Hepatic stellate cell (primary cell): ENCODE measurements around the gene PLA2G3.
"Not testable (repeated sequence)": the region's sequence is repeated elsewhere in the genome, so short reads cannot be mapped to it uniquely, and the experiment has no call there.

Experiments
- DNase-seq: peaks from one replicate; pipeline ENCODE4 v3.0.0; 2011; ENCODE audit warnings: low spot score

PLA2G3 gene, protein sequence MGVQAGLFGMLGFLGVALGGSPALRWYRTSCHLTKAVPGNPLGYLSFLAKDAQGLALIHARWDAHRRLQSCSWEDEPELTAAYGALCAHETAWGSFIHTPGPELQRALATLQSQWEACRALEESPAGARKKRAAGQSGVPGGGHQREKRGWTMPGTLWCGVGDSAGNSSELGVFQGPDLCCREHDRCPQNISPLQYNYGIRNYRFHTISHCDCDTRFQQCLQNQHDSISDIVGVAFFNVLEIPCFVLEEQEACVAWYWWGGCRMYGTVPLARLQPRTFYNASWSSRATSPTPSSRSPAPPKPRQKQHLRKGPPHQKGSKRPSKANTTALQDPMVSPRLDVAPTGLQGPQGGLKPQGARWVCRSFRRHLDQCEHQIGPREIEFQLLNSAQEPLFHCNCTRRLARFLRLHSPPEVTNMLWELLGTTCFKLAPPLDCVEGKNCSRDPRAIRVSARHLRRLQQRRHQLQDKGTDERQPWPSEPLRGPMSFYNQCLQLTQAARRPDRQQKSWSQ

DNA sequence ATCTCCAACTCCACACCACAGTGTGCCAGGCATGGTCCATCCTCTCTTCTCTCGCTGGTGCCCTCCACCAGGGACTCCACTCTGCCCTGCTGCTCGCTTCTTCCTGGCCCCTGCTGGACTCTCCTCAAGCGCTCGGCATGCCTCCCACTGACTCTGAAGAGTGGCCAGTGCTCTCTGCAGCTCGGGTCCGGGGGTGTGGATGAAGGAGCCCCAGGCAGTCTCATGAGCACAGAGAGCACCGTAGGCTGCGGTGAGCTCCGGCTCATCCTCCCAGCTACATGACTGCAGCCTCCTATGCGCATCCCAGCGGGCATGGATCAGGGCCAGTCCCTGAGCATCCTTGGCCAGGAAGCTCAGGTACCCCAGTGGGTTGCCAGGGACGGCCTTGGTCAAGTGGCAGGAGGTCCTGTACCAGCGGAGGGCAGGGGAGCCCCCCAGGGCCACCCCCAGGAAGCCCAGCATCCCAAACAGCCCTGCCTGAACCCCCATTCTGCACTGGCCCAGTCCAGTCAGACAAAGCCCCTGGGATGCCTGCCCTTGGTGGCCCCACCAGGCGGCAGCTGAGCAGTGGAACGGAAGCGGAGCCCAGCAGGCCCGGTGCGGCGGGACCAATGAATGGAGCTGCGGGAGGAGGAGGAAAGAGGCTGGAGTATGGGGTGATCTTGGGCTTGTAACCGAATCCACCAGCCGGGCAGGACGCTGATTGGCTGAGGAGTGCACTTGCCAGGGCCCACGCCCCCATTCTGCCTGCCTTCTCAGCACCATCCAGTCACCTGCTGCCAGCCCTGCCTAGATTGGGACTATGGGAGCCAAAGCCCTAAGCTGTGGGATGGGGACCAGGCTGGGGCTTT, at the start of gene PLA2G3:
Gene PLA2G3 (minus strand): TSS at position 643 of the 851 bp plus-strand sequence. CDS start 154 bp downstream, at position 489.
- DNase-seq, result peak; percentile 46

DNA sequence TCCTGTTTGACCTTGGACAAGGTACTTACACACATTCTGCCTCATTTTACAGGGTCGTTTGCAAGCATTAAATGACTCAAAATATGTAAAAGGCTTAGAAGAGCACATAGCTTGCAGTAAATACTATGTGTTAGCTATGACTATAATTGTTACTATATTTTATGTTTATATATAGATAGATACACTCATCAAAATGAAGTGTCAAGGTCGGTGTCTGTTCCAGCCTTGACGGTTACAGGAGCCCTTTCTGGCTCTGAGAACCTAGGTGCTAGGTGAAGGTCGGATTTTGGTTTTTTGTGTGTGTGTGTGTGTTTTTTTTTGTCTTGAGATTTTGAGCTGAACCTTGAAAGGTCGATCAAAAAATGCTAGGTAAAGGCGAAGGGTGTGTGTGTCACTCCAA, 47.3 kb upstream of the PLA2G3 start:
- no peak for DNase-seq

DNA sequence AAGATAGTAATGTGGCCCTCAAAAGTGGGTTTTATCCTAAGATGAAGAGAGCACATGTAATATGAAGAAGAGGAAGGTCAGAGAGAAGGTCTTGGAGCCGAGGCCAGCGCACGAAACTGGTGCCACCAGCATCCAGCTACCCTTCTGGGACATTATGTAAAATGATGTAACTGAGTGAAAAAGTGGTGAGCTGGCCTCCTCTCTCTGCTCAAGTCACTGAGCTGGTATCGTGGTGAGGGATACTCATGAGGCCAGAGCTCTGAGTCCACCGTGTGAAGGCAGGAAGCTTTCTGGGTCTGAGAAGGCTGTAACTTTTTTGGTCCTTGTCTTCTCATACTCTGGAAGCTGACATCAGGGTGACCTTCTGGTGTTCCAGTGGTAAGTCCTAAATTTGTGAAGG, 44.7 kb upstream of the PLA2G3 start:
- DNase-seq, result no peak

DNA sequence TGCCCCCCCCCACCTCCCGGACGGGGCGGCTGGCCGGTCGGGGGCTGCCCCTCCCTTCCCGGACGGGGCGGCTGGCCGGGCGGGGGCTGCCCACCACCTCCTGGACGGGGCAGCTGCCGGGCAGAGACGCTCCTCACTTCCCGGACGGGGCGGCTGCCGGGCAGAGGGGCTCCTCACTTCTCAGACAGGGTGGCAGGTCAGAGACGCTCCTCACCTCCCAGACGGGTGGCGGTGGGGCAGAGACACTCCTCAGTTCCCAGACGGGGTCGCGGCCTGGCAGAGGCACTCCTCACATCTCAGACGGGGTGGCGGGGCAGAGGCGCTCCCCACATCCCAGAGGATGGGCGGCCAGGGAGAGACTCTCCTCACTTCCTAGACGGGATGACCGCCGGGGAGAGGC, 43.7 kb upstream of the PLA2G3 start:
- DNase-seq, result no peak

DNA sequence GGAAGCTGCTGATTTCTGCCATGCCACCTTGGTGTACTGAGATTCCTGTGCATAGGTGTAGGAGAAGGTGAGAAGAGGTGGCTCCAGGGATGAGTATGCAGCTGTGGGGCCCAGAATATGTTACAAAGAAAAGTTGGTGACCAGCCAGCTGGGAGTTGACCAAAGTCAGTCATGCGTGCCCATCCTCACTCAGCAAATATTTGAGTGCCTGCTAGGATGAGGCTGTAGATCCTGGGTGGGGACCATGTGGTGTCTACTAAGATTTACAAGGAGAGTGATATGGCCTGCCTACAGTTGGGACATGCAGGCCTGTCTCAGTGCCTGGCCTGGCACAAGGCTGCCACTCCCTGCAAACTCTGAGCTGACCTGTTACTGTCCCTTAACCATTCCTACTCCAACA, 39.0 kb upstream of the PLA2G3 start:
- peak; percentile 22 for DNase-seq

DNA sequence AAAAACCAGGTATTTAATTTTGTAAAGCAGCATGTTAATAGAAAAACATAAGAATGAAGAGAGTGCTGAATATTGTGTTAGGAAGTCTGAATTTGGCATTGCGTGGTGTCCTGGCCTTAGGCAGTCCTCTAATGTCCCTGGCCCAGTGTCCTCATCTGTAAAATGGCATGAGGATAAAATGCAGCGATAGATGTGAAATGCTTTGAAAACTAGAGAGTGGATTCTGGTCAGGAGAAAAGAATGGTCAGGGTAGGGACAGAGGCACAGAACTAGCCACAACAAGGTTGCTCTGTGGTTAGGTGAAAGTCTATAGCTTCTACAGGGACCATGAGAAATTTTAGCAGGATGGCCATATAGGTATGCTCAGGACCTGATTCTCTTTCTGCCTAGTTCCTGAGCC, 38.6 kb upstream of the PLA2G3 start:
- no peak for DNase-seq

DNA sequence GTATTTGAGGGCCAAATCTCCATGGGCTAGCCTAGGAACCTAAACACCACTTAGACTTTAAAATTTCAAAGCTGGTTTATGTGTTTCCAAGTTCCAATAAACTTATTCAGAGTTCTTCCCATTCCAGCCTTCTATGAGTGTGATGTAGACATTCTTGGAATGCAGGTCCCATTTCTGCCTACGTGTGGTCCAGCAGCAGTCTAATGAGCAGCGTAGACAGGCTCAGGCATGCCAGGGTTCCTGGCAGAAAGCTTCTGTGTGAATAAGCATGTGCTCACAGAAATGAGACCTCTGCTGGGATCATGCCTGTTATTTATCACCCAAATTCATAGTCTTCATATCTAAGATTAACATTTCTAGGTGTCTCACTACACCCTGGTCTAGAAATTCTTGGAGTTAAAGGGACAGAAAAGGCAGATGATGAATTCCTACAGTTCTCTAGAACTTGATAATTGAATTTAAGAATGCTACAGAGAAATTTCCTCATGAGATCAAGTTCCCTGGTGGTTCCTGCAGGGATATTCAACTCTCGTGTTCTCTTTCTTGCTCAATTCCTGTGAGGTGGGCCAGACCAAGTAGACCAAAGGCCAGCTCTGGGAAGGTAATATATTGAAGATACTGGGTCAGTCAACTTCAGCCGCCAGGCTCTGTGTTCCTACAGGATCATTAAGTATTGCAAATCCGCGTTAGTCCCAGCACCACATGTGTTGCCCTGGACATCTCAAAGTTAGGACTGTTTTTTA, 37.3 kb upstream of the PLA2G3 start:
- DNase-seq, result peak; percentile 75

DNA sequence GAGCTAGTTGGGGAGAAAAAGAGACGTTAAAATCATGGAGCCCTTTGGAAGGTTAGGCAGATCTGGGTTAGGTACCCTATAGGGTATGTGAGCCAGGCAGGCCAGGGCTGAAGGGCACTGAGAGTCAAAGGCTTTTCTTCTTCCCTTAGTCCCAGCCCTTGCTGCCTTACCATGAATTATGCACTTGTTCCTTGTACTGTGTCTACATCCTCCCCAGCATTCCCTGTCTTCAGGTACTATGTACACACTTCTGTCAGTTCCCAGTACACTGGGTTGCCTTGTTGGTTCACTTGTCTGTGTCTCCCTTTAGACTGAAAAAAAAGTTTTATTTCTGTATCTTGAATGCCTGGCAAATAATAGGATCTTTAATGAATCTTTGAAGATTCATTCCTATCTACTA, 36.6 kb upstream of the PLA2G3 start:
- no peak for DNase-seq

DNA sequence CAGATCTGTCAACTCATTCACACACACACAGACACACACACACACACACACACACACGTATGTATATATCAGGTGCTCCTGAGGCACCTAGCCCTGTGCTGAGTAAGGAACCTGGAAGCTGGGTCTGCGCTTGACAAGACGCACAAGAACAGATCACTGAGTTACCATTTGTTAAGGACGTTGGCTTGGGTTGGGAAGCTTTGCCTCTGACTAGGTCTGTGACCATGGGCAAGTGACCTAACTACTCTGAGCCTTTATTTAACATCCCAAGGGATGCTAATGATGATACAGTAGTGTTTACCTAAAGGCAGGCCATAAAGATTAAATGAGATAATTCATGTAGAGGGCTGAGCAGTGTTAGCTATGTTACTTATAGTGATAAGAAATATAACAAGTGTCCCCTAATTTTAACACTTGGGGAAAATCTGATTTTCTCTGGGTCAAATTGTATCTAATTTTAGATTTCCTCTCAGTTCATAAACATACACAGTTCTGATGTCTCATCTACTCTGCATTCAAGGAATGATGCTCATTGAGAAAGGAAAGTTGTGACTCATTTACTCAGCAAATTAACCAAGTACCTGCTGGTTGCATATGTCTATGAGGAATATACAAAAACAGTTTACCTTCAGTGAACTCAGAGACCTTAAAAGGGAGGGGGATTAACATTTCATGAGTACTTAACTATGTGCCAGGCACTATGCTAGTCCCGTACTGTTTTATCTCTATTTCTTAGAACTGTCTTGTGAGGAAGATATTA, 33.3 kb upstream of the PLA2G3 start:
- DNase-seq, result peak; percentile 83

DNA sequence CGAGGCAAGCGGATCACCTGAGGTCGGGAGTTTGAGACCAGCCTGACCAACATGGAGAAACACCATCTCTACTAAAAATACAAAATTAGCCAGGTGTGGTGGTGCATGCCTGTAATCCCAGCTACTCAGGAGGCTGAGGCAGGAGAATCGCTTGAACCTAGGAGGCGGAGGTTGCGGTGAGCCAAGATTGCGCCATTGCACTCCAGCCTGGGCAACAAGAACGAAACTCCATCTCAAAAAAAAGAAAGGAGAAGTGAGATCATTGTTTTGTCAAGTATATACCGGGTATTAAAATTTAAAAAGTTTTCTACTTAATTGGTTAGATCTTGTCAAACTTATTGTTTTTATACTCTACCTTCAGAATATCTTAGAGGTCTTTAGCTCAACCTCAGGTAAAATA, 31.4 kb upstream of the PLA2G3 start:
- not testable (repeated sequence) for DNase-seq

DNA sequence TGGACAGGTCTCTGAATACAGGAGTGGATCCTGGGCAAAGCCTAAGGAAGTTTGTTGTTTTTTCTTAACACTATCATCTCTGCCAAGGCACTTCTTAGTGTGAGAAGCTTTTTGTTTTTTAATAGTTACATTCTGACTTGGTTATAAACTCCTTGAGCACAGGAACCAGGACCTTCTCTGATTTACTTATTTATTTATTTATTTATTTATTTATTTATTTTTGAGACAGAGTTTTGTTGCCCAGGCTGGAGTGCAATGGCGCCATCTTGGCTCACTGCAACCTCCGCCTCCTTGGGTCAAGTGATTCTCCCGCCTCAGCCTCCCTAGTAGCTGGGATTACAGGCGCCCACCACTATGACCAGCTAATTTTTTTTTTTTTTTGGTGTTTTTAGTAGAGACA, 30.7 kb upstream of the PLA2G3 start:
- DNase-seq, result no peak

DNA sequence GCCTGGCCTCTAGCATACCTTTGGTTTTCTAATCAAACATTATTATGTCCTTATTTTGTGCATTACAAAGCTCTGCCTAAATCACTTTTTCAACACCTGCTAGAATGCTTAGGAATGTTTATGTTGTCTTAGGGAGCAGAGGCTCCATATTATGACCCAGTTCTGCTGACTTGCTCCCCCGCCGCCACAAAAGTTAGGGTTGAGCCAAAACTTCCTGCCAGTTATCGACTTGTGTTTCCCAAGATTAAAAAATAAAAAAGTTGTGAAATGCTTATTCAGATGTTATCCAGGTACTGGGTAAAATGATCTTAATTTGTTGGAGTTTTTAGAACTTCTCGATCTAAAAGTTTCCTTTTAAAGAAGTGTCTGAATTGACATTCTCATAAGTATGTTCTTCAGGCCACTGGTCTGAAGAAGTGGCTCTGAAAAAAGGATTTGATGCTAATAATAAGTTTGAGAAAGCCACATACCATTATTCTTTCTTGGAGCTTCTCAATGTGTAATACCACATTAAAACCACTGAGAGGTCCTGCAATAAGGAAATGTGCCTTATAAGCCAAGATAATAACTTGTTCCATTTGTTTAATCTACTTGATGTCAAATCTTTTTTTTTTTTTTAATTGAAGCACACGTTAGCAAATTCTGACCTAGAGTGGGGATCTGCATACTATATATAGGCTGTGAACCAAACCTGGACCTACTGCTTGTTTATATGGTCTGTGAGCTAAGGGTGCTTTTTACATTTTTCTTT, 21.9 kb upstream of the PLA2G3 start:
- no peak for DNase-seq

DNA sequence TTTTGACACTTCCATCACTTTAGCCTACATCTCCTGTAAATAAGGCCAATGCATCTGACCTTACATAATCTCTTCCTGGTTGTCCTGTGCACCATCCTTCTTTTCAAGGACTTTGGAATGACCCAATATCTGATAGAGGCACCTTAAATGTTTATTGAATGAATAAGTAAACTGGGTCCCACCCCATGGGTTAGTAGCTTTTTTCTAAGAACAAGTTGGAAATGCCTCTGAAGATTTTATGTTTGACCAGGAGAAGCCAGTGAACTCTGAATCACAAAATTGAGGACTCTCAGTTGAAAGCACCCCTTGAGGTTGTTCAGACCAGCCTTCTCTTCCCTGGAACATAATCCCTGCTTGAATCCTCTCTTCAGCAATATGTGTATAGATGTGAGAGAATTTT, 21.1 kb upstream of the PLA2G3 start:
- no peak for DNase-seq

DNA sequence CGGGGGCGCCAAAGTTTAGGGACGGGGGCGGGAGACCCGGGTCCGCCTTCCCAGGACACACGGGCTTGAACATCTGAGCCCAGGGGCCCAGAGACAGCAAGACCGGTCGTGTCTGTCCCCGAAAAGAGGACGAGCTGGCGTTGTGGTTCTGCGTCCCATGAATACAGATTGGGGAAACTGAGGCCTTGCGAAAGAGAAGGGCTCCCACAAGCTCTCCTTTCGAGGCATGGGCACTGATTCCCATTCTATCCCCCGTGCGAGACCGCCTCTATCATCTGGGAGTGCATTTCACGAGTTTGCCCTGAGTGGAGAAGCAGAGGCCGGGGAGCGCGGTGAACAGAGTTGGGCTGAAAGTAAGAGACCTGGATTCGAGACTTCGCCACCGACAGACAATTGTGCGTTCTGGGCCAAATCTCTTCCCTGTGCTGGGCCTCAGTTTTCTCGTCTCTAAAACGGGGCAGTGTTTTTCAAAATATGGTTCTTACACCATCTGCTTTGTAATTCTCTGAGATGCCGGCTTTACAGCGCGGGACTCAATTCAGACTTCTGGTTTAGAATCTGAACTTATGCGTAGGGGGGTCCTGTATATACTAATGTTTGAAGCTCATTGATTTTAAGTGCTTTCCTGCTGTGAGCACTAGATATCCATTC, 20.1 kb upstream of the PLA2G3 start:
- no peak for DNase-seq

DNA sequence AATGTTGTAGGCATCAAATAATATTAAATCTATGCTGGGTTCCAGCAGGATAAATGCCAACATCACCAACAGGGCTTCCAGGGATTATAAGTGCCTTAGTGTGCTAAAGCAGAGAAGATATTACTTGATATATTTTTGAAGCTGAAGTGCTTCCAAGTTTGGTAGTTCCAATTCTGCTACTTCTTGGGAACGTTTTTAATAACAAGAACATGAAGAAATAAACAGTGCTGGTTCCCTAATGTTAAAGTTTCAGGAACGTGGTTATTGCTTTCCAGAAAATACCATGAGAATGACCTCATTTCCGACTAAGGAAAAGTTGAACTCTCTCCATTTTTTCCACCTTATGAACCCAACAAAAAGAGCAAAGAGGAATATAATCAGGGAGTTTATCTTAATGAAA, 15.1 kb upstream of the PLA2G3 start:
- DNase-seq, result peak; percentile 40

DNA sequence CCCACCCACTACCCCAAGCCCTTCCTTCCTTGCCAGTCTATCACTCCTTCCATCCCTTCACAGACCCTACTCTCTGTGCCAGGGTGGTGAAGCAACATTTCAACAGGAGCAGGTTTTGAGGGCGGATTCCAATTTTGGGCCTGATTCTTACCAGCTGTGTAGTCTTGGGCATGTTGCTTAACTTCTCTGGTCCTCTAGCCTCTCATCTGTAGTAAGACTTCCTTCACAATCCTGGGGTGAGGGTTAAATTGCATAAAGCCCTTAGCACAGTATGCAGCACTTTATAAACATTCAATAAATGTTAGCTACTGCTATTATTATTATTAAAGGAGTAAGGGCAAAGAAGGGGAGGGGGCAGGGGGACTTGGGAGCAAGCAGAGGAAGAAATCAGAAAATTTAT, 14.7 kb upstream of the PLA2G3 start:
- DNase-seq, result no peak

DNA sequence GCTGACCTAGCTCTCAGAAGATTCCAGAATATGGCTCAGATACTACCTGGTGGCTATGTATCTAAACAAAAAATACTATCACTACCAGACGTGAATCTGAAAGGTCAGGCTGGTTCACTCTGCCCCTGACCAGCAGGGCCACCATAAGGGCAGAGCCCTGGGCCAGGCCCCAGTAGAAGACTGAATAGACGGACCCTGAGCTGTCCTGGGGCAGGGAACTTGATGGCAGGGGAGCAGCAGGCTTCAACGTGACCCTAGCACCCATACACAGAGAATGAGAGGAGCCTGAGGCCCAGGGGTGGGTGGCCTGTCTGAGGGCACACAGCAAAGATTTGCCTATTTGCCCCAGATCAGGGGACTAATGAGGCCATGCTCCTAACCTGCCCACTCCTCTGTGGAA, 13.0 kb upstream of the PLA2G3 start:
- no peak for DNase-seq

DNA sequence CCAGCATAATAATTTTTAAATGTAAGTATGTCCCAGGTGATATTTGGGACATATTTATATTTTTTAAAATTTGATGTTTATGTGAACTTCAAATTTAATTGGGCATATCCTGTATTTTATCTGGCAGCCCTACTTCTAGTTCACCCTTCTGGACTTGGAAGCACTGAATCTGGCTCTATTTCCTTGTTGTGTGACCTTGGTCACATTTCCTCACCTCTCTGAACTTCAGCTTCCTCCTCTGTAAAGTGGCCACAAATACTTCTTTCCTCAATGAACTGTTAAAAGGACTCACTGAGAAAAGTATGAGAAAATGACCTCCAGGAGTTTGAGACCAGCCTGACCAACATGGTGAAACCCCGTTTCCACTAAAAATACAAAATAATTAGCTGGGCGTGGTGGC, 11.6 kb upstream of the PLA2G3 start:
- DNase-seq, result no peak

DNA sequence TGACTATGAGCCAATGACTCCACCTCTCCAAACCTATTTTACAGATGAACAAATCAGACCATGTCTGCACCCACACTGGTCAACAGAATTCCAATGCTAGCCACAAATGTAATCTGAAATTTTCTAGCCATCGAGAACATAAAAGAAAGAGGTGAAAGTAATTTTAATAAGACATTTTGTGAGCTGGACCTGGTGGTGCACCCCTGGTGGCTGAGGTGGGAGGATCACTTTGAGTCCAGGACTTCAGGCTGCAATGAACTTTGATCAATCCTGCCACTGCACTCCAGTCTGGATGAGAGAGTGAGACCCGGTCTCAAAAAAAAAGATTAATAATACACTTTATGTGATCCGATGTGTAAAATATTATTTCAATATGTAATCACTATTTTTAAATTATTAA, 10.3 kb upstream of the PLA2G3 start:
- DNase-seq, result peak; percentile 19

DNA sequence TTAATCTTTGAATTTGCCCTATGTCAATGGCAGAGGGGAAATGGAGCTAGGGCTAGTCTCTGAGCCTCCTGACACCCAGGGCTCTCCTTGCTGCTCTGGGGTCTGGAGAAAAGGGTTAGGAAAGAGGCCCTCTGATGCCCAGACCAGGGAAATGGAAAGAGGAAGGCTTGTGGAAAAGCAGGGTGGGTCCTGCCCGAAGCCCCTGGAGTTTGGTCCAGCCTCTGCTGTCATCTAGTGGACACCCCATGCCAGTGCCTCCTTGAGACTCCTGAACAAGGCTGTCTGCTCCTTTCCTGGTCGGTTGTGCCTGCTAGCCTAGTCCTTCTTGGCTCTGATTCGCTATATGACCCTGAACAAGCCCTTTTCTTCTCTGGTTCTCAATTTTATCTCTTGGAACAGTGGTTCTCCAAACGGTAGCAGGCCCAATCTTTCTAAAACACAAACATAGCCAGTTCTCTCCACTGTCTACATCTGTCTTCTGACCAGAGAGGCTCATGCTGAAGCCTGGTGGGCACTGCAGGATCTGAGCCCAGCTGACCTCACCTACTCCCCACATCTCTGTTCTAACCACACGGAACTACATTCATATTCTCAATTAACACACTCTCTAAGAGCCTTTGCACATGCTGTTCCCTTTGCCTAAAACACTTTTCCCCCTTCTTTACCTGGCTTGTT, 8.8 kb upstream of the PLA2G3 start:
- peak; percentile 88 for DNase-seq
